SK-N-MC (cell line): ENCODE measurements around the gene PIM3.

Experiments used
- EZH2 ChIP-seq: fragments of 200-600 bp; sonication (generic); IDR thresholded peaks from one replicate; pipeline ENCODE4 v1.6.1; 2017; ENCODE audit warnings: antibody characterized with exemption
- POLR2AphosphoS5 ChIP-seq: IDR thresholded peaks from 2 replicates; pipeline ENCODE4 v1.6.1; 2012; ENCODE audit warnings: mild to moderate bottlenecking, low read depth, low read length, borderline replicate concordance

DNA sequence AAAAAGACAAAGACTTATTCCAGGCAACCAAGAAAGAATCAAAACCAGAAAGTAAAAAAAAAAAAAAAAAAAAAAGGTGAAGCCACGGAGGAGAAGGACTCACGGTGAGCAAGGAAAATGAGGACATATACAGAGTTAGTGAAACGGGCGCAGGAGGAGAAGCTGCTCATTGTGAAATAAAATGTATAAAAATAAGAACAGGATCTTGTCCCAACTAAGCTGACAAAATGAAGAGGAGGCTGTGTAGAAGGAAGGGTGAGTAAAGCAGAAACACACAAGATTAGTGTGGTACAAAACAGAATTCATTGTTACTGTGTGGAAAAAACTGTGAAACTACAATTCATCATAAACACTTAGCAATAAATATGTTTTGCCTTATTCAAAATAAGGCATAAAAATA, 44.3 kb downstream of the PIM3 start:
- TF ChIP-seq POLR2AphosphoS5 (no peak), EZH2 (no peak)
